ENCODE data around the gene CUL4A.

- no peak for TF ChIP-seq CTCF (IDR thresholded peaks at IDR 0.05; ENCODE audit: poor library complexity)
- no peak for TF ChIP-seq EZH2 (IDR thresholded peaks at IDR 0.05; ENCODE audit: borderline replicate concordance)
- no peak for TF ChIP-seq EZH2phosphoT487 (IDR thresholded peaks at IDR 0.05; ENCODE audit: low read depth, severe bottlenecking, unreplicated experiment)
These were observed 49.7 kb upstream of the CUL4A start for GRCh38 chr13:113159701-113160100.
